Osteocyte (in vitro differentiated cells): ENCODE measurements around the gene GRN. TPM values are rescaled to one million over a fixed set of nuclear protein-coding genes. Genes with fewer than 3 reads are reported as not detected.
"Not testable (repeated sequence)": the region's sequence is repeated elsewhere in the genome, so short reads cannot be mapped to it uniquely, and the experiment has no call there.

Source experiments
- DNase-seq: peaks from one replicate; pipeline ENCODE4 v3.0.0; 2021; ENCODE audit warnings: mixed read lengths; ENCODE audit not compliant: unreplicated experiment; ENCODE audit errors: extremely low spot score
- H3K27ac Mint-ChIP-seq: one replicate; pipeline ENCODE4 v1.8.0; 2021; ENCODE audit warnings: mild to moderate bottlenecking, mixed read lengths; ENCODE audit not compliant: unreplicated experiment
- H3K27me3 Mint-ChIP-seq: one replicate; pipeline ENCODE4 v1.8.0; 2021; ENCODE audit warnings: mixed read lengths; ENCODE audit not compliant: unreplicated experiment
- H3K36me3 Mint-ChIP-seq: one replicate; pipeline ENCODE4 v1.8.0; 2021; ENCODE audit warnings: mixed read lengths; ENCODE audit not compliant: unreplicated experiment
- H3K4me1 Mint-ChIP-seq: one replicate; pipeline ENCODE4 v1.8.0; 2021; ENCODE audit warnings: mixed read lengths; ENCODE audit not compliant: unreplicated experiment
- H3K4me3 Mint-ChIP-seq: one replicate; pipeline ENCODE4 v1.8.0; 2021; ENCODE audit warnings: mild to moderate bottlenecking, moderate library complexity, mixed read lengths; ENCODE audit not compliant: unreplicated experiment
- H3K9me3 Mint-ChIP-seq: one replicate; pipeline ENCODE4 v1.8.0; 2021; ENCODE audit warnings: mixed read lengths; ENCODE audit not compliant: unreplicated experiment
- CTCF ChIP-seq: fragments of 200-600 bp; sonication (generic); IDR thresholded peaks from 2 replicates; pipeline ENCODE4 v1.5.0; 2021; ENCODE audit warnings: antibody characterized with exemption, mild to moderate bottlenecking, moderate library complexity
- total RNA-seq: library from RNA; stranded (reverse); gene quantifications from 2 replicates; pipeline ENCODE4 v1.2.1, GENCODE V29; 2021

Gene GRN
- total RNA-seq, 1 donor from 2014 or later: 574 TPM

- Mint-ChIP-seq H3K9me3 (no peaks in the 10 kb centered on the region), H3K4me3 (peak within 1 kb of the TSS; percentile 89), H3K27ac (peak within 1 kb of the TSS; percentile 92), H3K27me3 (no peaks in the 10 kb centered on the region), H3K36me3 (peaks cover 2% of the 10 kb centered on the region), H3K4me1 (peaks cover 26% of the 10 kb centered on the region)
- no peak for TF ChIP-seq CTCF
- peak; percentile 98 for DNase-seq
These were observed 20.4 kb upstream of the GRN start, which contains the start of gene SLC25A39 for GRCh38 chr17:44324571-44325275. Gene SLC25A39, minus strand, starts transcription at chr17:44324823. Its CDS starts 1,261 bp downstream, at chr17:44323562.

- peak overlapping the region; percentile 32 for H3K27ac Mint-ChIP-seq
- H3K4me1 Mint-ChIP-seq: peaks cover 29% of the 10 kb centered on the region
- no peaks in the 10 kb centered on the region for H3K9me3 Mint-ChIP-seq
- peak overlapping the region; percentile 60 for H3K4me3 Mint-ChIP-seq
- peaks cover 2% of the 10 kb centered on the region for H3K36me3 Mint-ChIP-seq
- H3K27me3 Mint-ChIP-seq: no peaks in the 10 kb centered on the region
- no peak for TF ChIP-seq CTCF
- peak; percentile 98 for DNase-seq
These were observed 18.1 kb upstream of the GRN start for GRCh38 chr17:44326861-44327444.

- no peak for TF ChIP-seq CTCF
- Mint-ChIP-seq H3K4me3 (no peak overlapping the region), H3K36me3 (no peaks in the 10 kb centered on the region), H3K27me3 (no peaks in the 10 kb centered on the region), H3K4me1 (peaks cover 28% of the 10 kb centered on the region), H3K9me3 (no peaks in the 10 kb centered on the region), H3K27ac (no peak overlapping the region)
- DNase-seq: no peak
These were observed 17.2 kb upstream of the GRN start for GRCh38 chr17:44327715-44328449.

- H3K4me1 Mint-ChIP-seq: peaks cover 20% of the 10 kb centered on the region
These were observed 15.6 kb upstream of the GRN start for GRCh38 chr17:44329516-44329915.

GRCh38 chr17:44330263-44330662 lies 14.8 kb upstream of the GRN start:
- H3K27ac Mint-ChIP-seq, DNase-seq, H3K4me3 Mint-ChIP-seq, H3K36me3 Mint-ChIP-seq, H3K9me3 Mint-ChIP-seq, H3K27me3 Mint-ChIP-seq: not testable (repeated sequence)
- peaks cover 19% of the 10 kb centered on the region for H3K4me1 Mint-ChIP-seq

More at GRCh38 chr17:44329516-44329915, 15.6 kb upstream of the GRN start:
- not testable (repeated sequence) for H3K36me3 Mint-ChIP-seq, H3K9me3 Mint-ChIP-seq, H3K27ac Mint-ChIP-seq, H3K27me3 Mint-ChIP-seq, DNase-seq, H3K4me3 Mint-ChIP-seq
